HepG2 (cell line): ENCODE measurements around the gene ACSL6.

Source experiments
- BCLAF1 ChIP-seq: fragments of 450-650 bp; IDR thresholded peaks from 2 replicates; pipeline ENCODE4 v1.6.1; 2017; ENCODE audit warnings: mild to moderate bottlenecking
- CBX1 ChIP-seq: IDR thresholded peaks from one replicate; pipeline ENCODE4 v1.6.1; 2016; ENCODE audit warnings: antibody characterized with exemption, low read depth
- CBX2 ChIP-seq, 2 experiments: fragments of 200-600 bp in 1 of 2; sonication (generic); formaldehyde crosslinking in 1 of 2; IDR thresholded peaks; 2 replicates each; pipeline versions ENCODE4 v1.7.0 to v1.8.1; 2018 to 2022; ENCODE audit warnings: low read depth in 2 of 2, low read length in 1 of 2, mild to moderate bottlenecking in 1 of 2, missing genetic modification reagents in 1 of 2
- CHD2 ChIP-seq: IDR thresholded peaks from 2 replicates; pipeline ENCODE4 v1.6.1; 2011; ENCODE audit warnings: low read depth, low read length, improper control_type of control experiment
- CTCF ChIP-seq: sonication (generic); formaldehyde crosslinking; IDR thresholded peaks from 2 replicates; pipeline ENCODE4 v1.5.0; 2020; ENCODE audit warnings: mild to moderate bottlenecking, missing genetic modification reagents, moderate library complexity
- IKZF1 ChIP-seq: fragments of 450-650 bp; IDR thresholded peaks from 2 replicates; pipeline ENCODE4 v1.7.1; 2016
- MBD4 ChIP-seq: IDR thresholded peaks from 2 replicates; pipeline ENCODE4 v1.6.1; 2012; ENCODE audit warnings: low read length, inconsistent platforms, borderline replicate concordance
- NFRKB ChIP-seq: fragments of 450-650 bp; IDR thresholded peaks from 2 replicates; pipeline ENCODE4 v1.6.1; 2017
- PPARG ChIP-seq: conservative IDR thresholded peaks from 2 replicates; pipeline ENCODE4 v1.6.1; 2016; ENCODE audit warnings: missing biosample characterization, missing genetic modification reagents
- ZNF263 ChIP-seq: sonication (generic); formaldehyde crosslinking; IDR thresholded peaks from 2 replicates; pipeline ENCODE4 v1.4.0; 2020; ENCODE audit warnings: missing genetic modification reagents
- ZNF781 ChIP-seq: sonication (generic); formaldehyde crosslinking; IDR thresholded peaks from 2 replicates; pipeline ENCODE4 v1.5.1; 2020; ENCODE audit warnings: borderline replicate concordance, mild to moderate bottlenecking, missing genetic modification reagents; ENCODE audit errors: not compliant biosample characterization
- TF ChIP-seq, protein P1 (sequence below): sonication (generic); formaldehyde crosslinking; IDR thresholded peaks from 2 replicates; pipeline ENCODE4 v1.4.0; 2020; ENCODE audit warnings: missing genetic modification reagents, borderline replicate concordance

- TF ChIP-seq BCLAF1 (no peak), ZNF263 (CRISPR knock-in tag) (no peak), CTCF (CRISPR knock-in tag) (no peak), IKZF1 (no peak), ZNF781 (no peak), CBX1 (no peak), PPARG (CRISPR knock-in tag) (no peak), CBX2 (IDR thresholded peaks at IDR 0.05; ENCODE audit: low read depth, low read length) (no peak), CBX2 (CRISPR knock-in tag; IDR thresholded peaks at IDR 0.05; ENCODE audit: low read depth) (no peak), MBD4 (no peak), NFRKB (no peak), CHD2 (no peak)
- TF ChIP-seq, protein P1, sequence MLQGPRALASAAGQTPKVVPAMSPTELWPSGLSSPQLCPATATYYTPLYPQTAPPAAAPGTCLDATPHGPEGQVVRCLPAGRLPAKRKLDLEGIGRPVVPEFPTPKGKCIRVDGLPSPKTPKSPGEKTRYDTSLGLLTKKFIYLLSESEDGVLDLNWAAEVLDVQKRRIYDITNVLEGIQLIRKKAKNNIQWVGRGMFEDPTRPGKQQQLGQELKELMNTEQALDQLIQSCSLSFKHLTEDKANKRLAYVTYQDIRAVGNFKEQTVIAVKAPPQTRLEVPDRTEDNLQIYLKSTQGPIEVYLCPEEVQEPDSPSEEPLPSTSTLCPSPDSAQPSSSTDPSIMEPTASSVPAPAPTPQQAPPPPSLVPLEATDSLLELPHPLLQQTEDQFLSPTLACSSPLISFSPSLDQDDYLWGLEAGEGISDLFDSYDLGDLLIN (CRISPR knock-in tag), result no peak
Measured at GRCh38 chr5:132008163-132008473, 3.3 kb downstream of the ACSL6 start.
